Upper lobe of right lung (tissue), 1 donor: ENCODE results near the gene PPP3R1. TPM values are rescaled to one million over a fixed set of nuclear protein-coding genes. Genes with fewer than 3 reads are reported as not detected.

Experiments
- ATAC-seq: fragments of 200-7000 bp; cut with Tn5 transposase; one replicate; pipeline ENCODE4 v1.9.1; 2020; ENCODE audit warnings: mild to moderate bottlenecking, moderate library complexity
- DNase-seq: peaks from one replicate; pipeline ENCODE4 v3.0.0-alpha.2; 2020
- H3K27ac ChIP-seq: fragments of 200-600 bp; one replicate; pipeline ENCODE4 v1.8.0; 2022
- H3K27me3 ChIP-seq: fragments of 200-600 bp; one replicate; pipeline ENCODE4 v1.8.0; 2022; ENCODE audit warnings: mild to moderate bottlenecking
- H3K36me3 ChIP-seq: fragments of 200-600 bp; one replicate; pipeline ENCODE4 v1.8.0; 2022
- H3K4me1 ChIP-seq: fragments of 200-600 bp; one replicate; pipeline ENCODE4 v1.8.0; 2022
- H3K4me3 ChIP-seq: fragments of 200-600 bp; one replicate; pipeline ENCODE4 v1.8.0; 2022; ENCODE audit warnings: mild to moderate bottlenecking
- H3K9me3 ChIP-seq: fragments of 200-600 bp; one replicate; pipeline ENCODE4 v1.8.0; 2022
- CTCF ChIP-seq: fragments of 200-600 bp; IDR thresholded peaks from one replicate; pipeline ENCODE4 v1.8.0; 2022; ENCODE audit warnings: antibody characterized with exemption
- intact Hi-C: fragments of 100-400 bp; cut with DNase I; formaldehyde crosslinking; loops from one replicate; pipeline ENCODE4 v1.11.0; 2022
- total RNA-seq: library from RNA; stranded (reverse); fragmentation: NEBNext Ultra II Directional; extraction: Animal tissue kit (Norgen Biotek cat#: 25700); gene quantifications from one replicate; pipeline ENCODE4 v1.2.1, GENCODE V29; 2021
- donor health status: DM: no; HTN: yes; CAD: no; lungs with severe emphysema.

PPP3R1 gene
- total RNA-seq, 1 donor from 2014 or later, result 59.2 TPM

- no peak overlapping the region for H3K27ac ChIP-seq
- H3K4me1 ChIP-seq, result peaks cover 11% of the 10 kb centered on the region
- no peak for ATAC-seq
- no peaks in the 10 kb centered on the region for H3K36me3 ChIP-seq
- H3K9me3 ChIP-seq, result no peaks in the 10 kb centered on the region
- intact Hi-C loops, result no loop called here
- DNase-seq, result no peak
- H3K4me3 ChIP-seq, result no peak overlapping the region
- no peaks in the 10 kb centered on the region for H3K27me3 ChIP-seq
- TF ChIP-seq CTCF, result no peak
These were observed 6.5 kb upstream of the PPP3R1 start for GRCh38 chr2:68258851-68259250.

GRCh38 chr2:68256093-68256450 lies 3.7 kb upstream of the PPP3R1 start:
- H3K4me1 ChIP-seq, result peaks cover 15% of the 10 kb centered on the region
- no peak overlapping the region for H3K27ac ChIP-seq
- DNase-seq, result no peak
- no peaks in the 10 kb centered on the region for H3K36me3 ChIP-seq
- H3K9me3 ChIP-seq, result no peaks in the 10 kb centered on the region
- H3K27me3 ChIP-seq, result no peaks in the 10 kb centered on the region
- no peak overlapping the region for H3K4me3 ChIP-seq
- intact Hi-C loops, result no loop called here
- no peak for TF ChIP-seq CTCF
- no peak for ATAC-seq

- no peak for ATAC-seq
- intact Hi-C loops, result no loop called here
- peaks cover 36% of the 10 kb centered on the region for H3K4me1 ChIP-seq
These were observed 1.1 kb upstream of the PPP3R1 start for GRCh38 chr2:68253219-68254068.

GRCh38 chr2:68251855-68252399 lies 405 bp downstream of the PPP3R1 start:
- no peak for TF ChIP-seq CTCF
- no peaks in the 10 kb centered on the region for H3K27me3 ChIP-seq
- DNase-seq (peak; percentile 75), ATAC-seq (peak; percentile 1)
- intact Hi-C loops, result no loop called here
- H3K27ac ChIP-seq, result peak overlapping the region; percentile 97
- H3K4me1 ChIP-seq, result peaks cover 50% of the 10 kb centered on the region
- no peaks in the 10 kb centered on the region for H3K36me3 ChIP-seq
- no peaks in the 10 kb centered on the region for H3K9me3 ChIP-seq
- H3K4me3 ChIP-seq, result peak overlapping the region; percentile 89

More at GRCh38 chr2:68253219-68254068, 1.1 kb upstream of the PPP3R1 start:
- H3K27me3 ChIP-seq, result no peaks in the 10 kb centered on the region
- TF ChIP-seq CTCF, result no peak
- peak overlapping the region; percentile 89 for H3K4me3 ChIP-seq
- no peak for DNase-seq
- no peaks in the 10 kb centered on the region for H3K36me3 ChIP-seq
- H3K9me3 ChIP-seq, result no peaks in the 10 kb centered on the region
- peak overlapping the region; percentile 97 for H3K27ac ChIP-seq

- H3K27ac ChIP-seq, result peak overlapping the region; percentile 97
- intact Hi-C loops, result no loop called here
- H3K4me3 ChIP-seq, result peak overlapping the region; percentile 89
- H3K9me3 ChIP-seq, result no peaks in the 10 kb centered on the region
- peak; percentile 79 for DNase-seq
- H3K36me3 ChIP-seq, result no peaks in the 10 kb centered on the region
- peak; percentile 65 for TF ChIP-seq CTCF
- peak; percentile 69 for ATAC-seq
- H3K4me1 ChIP-seq, result peaks cover 54% of the 10 kb centered on the region
- no peaks in the 10 kb centered on the region for H3K27me3 ChIP-seq
These were observed 1.0 kb downstream of the PPP3R1 start for GRCh38 chr2:68251187-68251854.
